Astrocyte (in vitro differentiated cells and primary cell): ENCODE measurements around the gene HMGN3. TPM values are rescaled to one million over a fixed set of nuclear protein-coding genes. Genes with fewer than 3 reads are reported as not detected.

Experiments used
- DNase-seq: peaks from one replicate; pipeline ENCODE4 v3.0.0-alpha.2; 2010; ENCODE audit warnings: low read depth
- FAIRE-seq: peaks from 2 replicates; lab custom pipeline; 2011; peaks lifted over from hg19 to GRCh38; lab: Jason Lieb, UNC
- H2AFZ ChIP-seq: 2 replicates; pipeline ENCODE4 v1.6.0; 2012; ENCODE audit warnings: low read depth, low read length, inconsistent platforms
- H3K27ac ChIP-seq: 2 replicates; pipeline ENCODE4 v1.5.1; 2011; ENCODE audit warnings: low read depth, low read length, inconsistent platforms
- H3K27me3 ChIP-seq: 2 replicates; pipeline ENCODE4 v1.6.0; 2011; ENCODE audit warnings: low read length, inconsistent platforms; ENCODE audit not compliant: insufficient read depth
- H3K36me3 ChIP-seq: 2 replicates; pipeline ENCODE4 v1.5.1; 2011; ENCODE audit warnings: low read length, inconsistent platforms; ENCODE audit not compliant: insufficient read depth
- H3K4me1 ChIP-seq: 2 replicates; pipeline ENCODE4 v1.5.1; 2011; ENCODE audit warnings: low read length, inconsistent platforms; ENCODE audit not compliant: insufficient read depth
- H3K4me2 ChIP-seq: 2 replicates; pipeline ENCODE4 v1.6.0; 2012; ENCODE audit warnings: low read length, inconsistent platforms
- H3K4me3 ChIP-seq: 2 replicates; pipeline ENCODE4 v1.5.1; 2011; ENCODE audit warnings: low read depth, mild to moderate bottlenecking, low read length, inconsistent platforms; ENCODE audit not compliant: insufficient read depth
- H3K79me2 ChIP-seq: 2 replicates; pipeline ENCODE4 v1.6.0; 2012; ENCODE audit warnings: mild to moderate bottlenecking, low read length, inconsistent platforms; ENCODE audit not compliant: insufficient read depth
- H3K9ac ChIP-seq: 2 replicates; pipeline ENCODE4 v1.6.0; 2012; ENCODE audit warnings: mild to moderate bottlenecking, low read length, inconsistent platforms
- H3K9me3 ChIP-seq: 2 replicates; pipeline ENCODE4 v1.5.1; 2012; ENCODE audit warnings: low read depth, mild to moderate bottlenecking, low read length, inconsistent platforms; ENCODE audit not compliant: insufficient read depth
- H4K20me1 ChIP-seq: 2 replicates; pipeline ENCODE4 v1.6.0; 2012; ENCODE audit warnings: low read length, inconsistent platforms; ENCODE audit not compliant: insufficient read depth
- H3K27ac Mint-ChIP-seq: one replicate; pipeline ENCODE4 v1.8.0; 2021; ENCODE audit warnings: mild to moderate bottlenecking, mixed read lengths; ENCODE audit not compliant: unreplicated experiment
- H3K27me3 Mint-ChIP-seq: one replicate; pipeline ENCODE4 v1.8.0; 2021; ENCODE audit warnings: low read depth, mixed read lengths; ENCODE audit not compliant: unreplicated experiment
- H3K36me3 Mint-ChIP-seq: one replicate; pipeline ENCODE4 v1.8.0; 2021; ENCODE audit warnings: low read depth, mixed read lengths; ENCODE audit not compliant: unreplicated experiment
- H3K4me1 Mint-ChIP-seq: one replicate; pipeline ENCODE4 v1.8.0; 2021; ENCODE audit warnings: low read depth, mixed read lengths; ENCODE audit not compliant: unreplicated experiment
- H3K4me3 Mint-ChIP-seq: one replicate; pipeline ENCODE4 v1.8.0; 2021; ENCODE audit warnings: mild to moderate bottlenecking, moderate library complexity, mixed read lengths; ENCODE audit not compliant: unreplicated experiment
- H3K9me3 Mint-ChIP-seq: one replicate; pipeline ENCODE4 v1.8.0; 2021; ENCODE audit warnings: mild to moderate bottlenecking, mixed read lengths; ENCODE audit not compliant: unreplicated experiment
- CTCF ChIP-seq: IDR thresholded peaks from 2 replicates; pipeline ENCODE4 v1.5.1; 2011; ENCODE audit warnings: low read depth, mild to moderate bottlenecking, inconsistent platforms, low read length, moderate library complexity; ENCODE audit not compliant: insufficient read depth
- EZH2 ChIP-seq: IDR thresholded peaks from 2 replicates; pipeline ENCODE4 v1.6.1; 2012; ENCODE audit warnings: mild to moderate bottlenecking, low read length, inconsistent platforms; ENCODE audit not compliant: insufficient read depth
- total RNA-seq: library from RNA; stranded (reverse); gene quantifications from 2 replicates; pipeline ENCODE4 v1.2.1, GENCODE V29; 2021

The HMGN3 gene
- total RNA-seq, 1 donor from 2014 or later: 71.5 TPM

GRCh38 chr6:79223611-79224404 is 10.7 kb downstream of the HMGN3 start:
- H4K20me1 ChIP-seq: peaks cover 3% of the 10 kb centered on the region
- no peak overlapping the region for H3K27ac ChIP-seq
- no peaks in the 10 kb centered on the region for H3K27me3 ChIP-seq
- no peaks in the 10 kb centered on the region for H3K4me1 ChIP-seq
- no peak overlapping the region for H3K27ac Mint-ChIP-seq
- peaks cover 40% of the 10 kb centered on the region for H3K79me2 ChIP-seq
- no peak for DNase-seq
- no peaks in the 10 kb centered on the region for H3K36me3 ChIP-seq
- no peak overlapping the region for H3K4me3 ChIP-seq
- FAIRE-seq: no peak
- no peaks in the 10 kb centered on the region for H3K27me3 Mint-ChIP-seq
- H3K9me3 Mint-ChIP-seq: no peaks in the 10 kb centered on the region
- no peaks in the 10 kb centered on the region for H3K9me3 ChIP-seq
- H3K4me2 ChIP-seq: no peak overlapping the region
- H3K4me3 Mint-ChIP-seq: no peak overlapping the region
- H3K36me3 Mint-ChIP-seq: peaks cover 1% of the 10 kb centered on the region
- TF ChIP-seq CTCF (no peak), EZH2 (no peak)
- H2AFZ ChIP-seq: no peak overlapping the region
- H3K9ac ChIP-seq: no peak overlapping the region
- H3K4me1 Mint-ChIP-seq: peaks cover 11% of the 10 kb centered on the region

GRCh38 chr6:79215213-79215824 is 19.2 kb downstream of the HMGN3 start:
- H3K27me3 Mint-ChIP-seq: no peaks in the 10 kb centered on the region

More at GRCh38 chr6:79215213-79215824, 19.2 kb downstream of the HMGN3 start:
- no peaks in the 10 kb centered on the region for H3K36me3 ChIP-seq
- H3K4me3 Mint-ChIP-seq: no peak overlapping the region
- H3K27ac Mint-ChIP-seq: no peak overlapping the region
- FAIRE-seq (no peak), DNase-seq (peak; percentile 44)
- peaks cover 3% of the 10 kb centered on the region for H3K36me3 Mint-ChIP-seq
- no peaks in the 10 kb centered on the region for H3K4me1 ChIP-seq
- no peak overlapping the region for H3K9ac ChIP-seq
- no peaks in the 10 kb centered on the region for H3K9me3 Mint-ChIP-seq
- no peaks in the 10 kb centered on the region for H4K20me1 ChIP-seq
- H3K27ac ChIP-seq: no peak overlapping the region
- H3K79me2 ChIP-seq: peaks cover 26% of the 10 kb centered on the region
- H3K4me2 ChIP-seq: no peak overlapping the region
- H3K9me3 ChIP-seq: no peaks in the 10 kb centered on the region
- peaks cover 9% of the 10 kb centered on the region for H3K4me1 Mint-ChIP-seq
- no peak overlapping the region for H2AFZ ChIP-seq
- H3K4me3 ChIP-seq: no peak overlapping the region
- H3K27me3 ChIP-seq: no peaks in the 10 kb centered on the region
- no peak for TF ChIP-seq CTCF
- no peak for TF ChIP-seq EZH2
